Brain microvascular endothelial cell (primary cell): ENCODE results near the gene NUP88.
A peak's percentile ranks its signal among the peaks of the same experiment; 100 is the strongest.

Source experiments
- DNase-seq: peaks from one replicate; pipeline ENCODE4 v3.0.0-alpha.2; 2020
- H3K27ac ChIP-seq: fragments of 250-450 bp; sonication (Bioruptor Pico); 2 replicates; pipeline ENCODE4 v1.5.1; 2020; ENCODE audit warnings: mild to moderate bottlenecking, moderate library complexity
- H3K27me3 ChIP-seq: fragments of 250-450 bp; sonication (Bioruptor Pico); replicated peaks from 2 replicates; pipeline ENCODE4 v1.5.1; 2020; ENCODE audit warnings: mild to moderate bottlenecking
- H3K36me3 ChIP-seq: fragments of 250-450 bp; sonication (Bioruptor Pico); replicated peaks from 2 replicates; pipeline ENCODE4 v1.5.1; 2020; ENCODE audit warnings: mild to moderate bottlenecking
- H3K4me3 ChIP-seq: 2 replicates; pipeline ENCODE4 v1.5.1; 2011; ENCODE audit warnings: low read depth, mild to moderate bottlenecking, control low read depth, low read length, moderate library complexity
- CTCF ChIP-seq: IDR thresholded peaks from 2 replicates; pipeline ENCODE4 v1.5.1; 2011; ENCODE audit warnings: low read depth, mild to moderate bottlenecking, moderate library complexity, low read length, control low read depth, inconsistent platforms; ENCODE audit errors: missing control alignments
- in situ Hi-C: cut with HindIII; loops from 2 replicates; pipeline ENCODE4 v1.10.0; 2017; ENCODE audit warnings: low sequenced_read_pairs, low pct_ligation_motif_present

Gene NUP88

GRCh38 chr17:5396612-5397011 lies 22.9 kb downstream of the NUP88 start:
- Histone ChIP-seq H3K27ac (no peak overlapping the region), H3K4me3 (no peak overlapping the region), H3K27me3 (no peaks in the 10 kb centered on the region), H3K36me3 (peaks cover 50% of the 10 kb centered on the region)
- in situ Hi-C loops: no loop called here
- no peak for DNase-seq
- TF ChIP-seq CTCF: no peak

- DNase-seq: peak; percentile 11
- Histone ChIP-seq H3K27ac (no peak overlapping the region), H3K36me3 (peaks cover 63% of the 10 kb centered on the region), H3K4me3 (no peak overlapping the region), H3K27me3 (no peaks in the 10 kb centered on the region)
- in situ Hi-C loops: no loop called here
- no peak for TF ChIP-seq CTCF
These were observed 27.8 kb downstream of the NUP88 start for GRCh38 chr17:5391678-5392077.

GRCh38 chr17:5381542-5381941 lies 37.9 kb downstream of the NUP88 start:
- Histone ChIP-seq H3K36me3 (peaks cover 79% of the 10 kb centered on the region), H3K27me3 (no peaks in the 10 kb centered on the region), H3K4me3 (no peak overlapping the region), H3K27ac (no peak overlapping the region)
- in situ Hi-C loops: no loop called here
- DNase-seq: no peak
- no peak for TF ChIP-seq CTCF

GRCh38 chr17:5380491-5381135 lies 38.8 kb downstream of the NUP88 start:
- DNase-seq: no peak
- Histone ChIP-seq H3K27me3 (no peaks in the 10 kb centered on the region), H3K27ac (no peak overlapping the region), H3K4me3 (no peak overlapping the region), H3K36me3 (peaks cover 74% of the 10 kb centered on the region)
- TF ChIP-seq CTCF: no peak
- in situ Hi-C loops: no loop called here

GRCh38 chr17:5379351-5380107 lies 39.9 kb downstream of the NUP88 start:
- no peak overlapping the region for H3K4me3 ChIP-seq
- in situ Hi-C loops: no loop called here

More at GRCh38 chr17:5379351-5380107, 39.9 kb downstream of the NUP88 start:
- Histone ChIP-seq H3K27me3 (no peaks in the 10 kb centered on the region), H3K36me3 (peaks cover 71% of the 10 kb centered on the region), H3K27ac (no peak overlapping the region)
- no peak for TF ChIP-seq CTCF
- no peak for DNase-seq
